ENCODE data around the gene CSTF2. TPM values are rescaled to one million over a fixed set of nuclear protein-coding genes. Genes with fewer than 3 reads are reported as not detected.
A peak's percentile ranks its signal among the peaks of the same experiment; 100 is the strongest.

The CSTF2 gene
- total and polyA plus RNA-seq, 2 donors (not counting 1 experiment from before 2014, with no cell fraction given), result 11.4 to 16.3 TPM

GRCh38 chrX:100812216-100813158 lies 7.7 kb upstream of the CSTF2 start:
- no peaks in the 10 kb centered on the region for H3K36me3 ChIP-seq (ENCODE audit: control insufficient read depth, insufficient read depth, low read length)
- TF ChIP-seq, protein P1, sequence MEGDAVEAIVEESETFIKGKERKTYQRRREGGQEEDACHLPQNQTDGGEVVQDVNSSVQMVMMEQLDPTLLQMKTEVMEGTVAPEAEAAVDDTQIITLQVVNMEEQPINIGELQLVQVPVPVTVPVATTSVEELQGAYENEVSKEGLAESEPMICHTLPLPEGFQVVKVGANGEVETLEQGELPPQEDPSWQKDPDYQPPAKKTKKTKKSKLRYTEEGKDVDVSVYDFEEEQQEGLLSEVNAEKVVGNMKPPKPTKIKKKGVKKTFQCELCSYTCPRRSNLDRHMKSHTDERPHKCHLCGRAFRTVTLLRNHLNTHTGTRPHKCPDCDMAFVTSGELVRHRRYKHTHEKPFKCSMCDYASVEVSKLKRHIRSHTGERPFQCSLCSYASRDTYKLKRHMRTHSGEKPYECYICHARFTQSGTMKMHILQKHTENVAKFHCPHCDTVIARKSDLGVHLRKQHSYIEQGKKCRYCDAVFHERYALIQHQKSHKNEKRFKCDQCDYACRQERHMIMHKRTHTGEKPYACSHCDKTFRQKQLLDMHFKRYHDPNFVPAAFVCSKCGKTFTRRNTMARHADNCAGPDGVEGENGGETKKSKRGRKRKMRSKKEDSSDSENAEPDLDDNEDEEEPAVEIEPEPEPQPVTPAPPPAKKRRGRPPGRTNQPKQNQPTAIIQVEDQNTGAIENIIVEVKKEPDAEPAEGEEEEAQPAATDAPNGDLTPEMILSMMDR (conservative IDR thresholded peaks at IDR 0.05 in 1 of 2, IDR thresholded peaks at IDR 0.05 in 1 of 2; ENCODE audit: low read depth in 1 of 2, low read length in 2 of 2), result no peak
- TF ChIP-seq EZH2 (IDR thresholded peaks at IDR 0.05; ENCODE audit: low read length, missing control alignments), result no peak
- DNase-seq (ENCODE audit: low read depth in 2 of 2), result no peak

GRCh38 chrX:100817340-100817739 lies 2.9 kb upstream of the CSTF2 start:
- DNase-seq (ENCODE audit: low read depth in 2 of 2), result no peak
- no peaks in the 10 kb centered on the region for H3K4me1 ChIP-seq (ENCODE audit: control insufficient read depth, extremely low read depth, insufficient read depth, low read length)
- no peaks in the 10 kb centered on the region for H3K27me3 ChIP-seq (ENCODE audit: control insufficient read depth, insufficient read depth, low read length)
- H3K79me2 ChIP-seq (ENCODE audit: control insufficient read depth, insufficient read depth, low read length), result no peaks in the 10 kb centered on the region
- H4K20me1 ChIP-seq (ENCODE audit: control insufficient read depth, extremely low read depth, insufficient read depth, low read length), result no peaks in the 10 kb centered on the region
- no peak overlapping the region for H3K4me2 ChIP-seq (ENCODE audit: extremely low read depth, insufficient read depth, low read length)
- TF ChIP-seq, protein P1 (conservative IDR thresholded peaks at IDR 0.05 in 1 of 2, IDR thresholded peaks at IDR 0.05 in 1 of 2; ENCODE audit: low read depth in 1 of 2, low read length in 2 of 2), result no peak
- no peak for TF ChIP-seq EZH2 (IDR thresholded peaks at IDR 0.05; ENCODE audit: low read length, missing control alignments)
- no peak overlapping the region for H2AFZ ChIP-seq (ENCODE audit: low read length)
- H3K4me3 ChIP-seq (replicated peaks in 1 of 4; ENCODE audit: control extremely low read depth in 1 of 4, insufficient read depth in 1 of 4, low read depth in 3 of 4, low read length in 4 of 4), result no peak overlapping the region
- no peaks in the 10 kb centered on the region for H3K9me3 ChIP-seq (ENCODE audit: control insufficient read depth, insufficient read depth, low read depth, low read length)
- peaks cover 1% of the 10 kb centered on the region for H3K36me3 ChIP-seq (ENCODE audit: control insufficient read depth, insufficient read depth, low read length)
- H3K9ac ChIP-seq (ENCODE audit: insufficient read depth, low read length), result no peak overlapping the region
- H3K27ac ChIP-seq (ENCODE audit: insufficient read depth, low read length), result no peak overlapping the region

More at GRCh38 chrX:100812216-100813158, 7.7 kb upstream of the CSTF2 start:
- no peak overlapping the region for H3K4me3 ChIP-seq (replicated peaks in 1 of 4; ENCODE audit: control extremely low read depth in 1 of 4, insufficient read depth in 1 of 4, low read depth in 3 of 4, low read length in 4 of 4)
- H3K4me1 ChIP-seq (ENCODE audit: control insufficient read depth, extremely low read depth, insufficient read depth, low read length), result no peaks in the 10 kb centered on the region
- no peaks in the 10 kb centered on the region for H3K27me3 ChIP-seq (ENCODE audit: control insufficient read depth, insufficient read depth, low read length)
- no peak overlapping the region for H3K9ac ChIP-seq (ENCODE audit: insufficient read depth, low read length)
- H3K27ac ChIP-seq (ENCODE audit: insufficient read depth, low read length), result no peak overlapping the region
- H3K79me2 ChIP-seq (ENCODE audit: control insufficient read depth, insufficient read depth, low read length), result no peaks in the 10 kb centered on the region
- no peaks in the 10 kb centered on the region for H4K20me1 ChIP-seq (ENCODE audit: control insufficient read depth, extremely low read depth, insufficient read depth, low read length)
- no peaks in the 10 kb centered on the region for H3K9me3 ChIP-seq (ENCODE audit: control insufficient read depth, insufficient read depth, low read depth, low read length)
- H2AFZ ChIP-seq (ENCODE audit: low read length), result no peak overlapping the region
- H3K4me2 ChIP-seq (ENCODE audit: extremely low read depth, insufficient read depth, low read length), result no peak overlapping the region

GRCh38 chrX:100819534-100819836 lies 706 bp upstream of the CSTF2 start:
- H3K4me3 ChIP-seq (replicated peaks in 1 of 4; ENCODE audit: control extremely low read depth in 1 of 4, insufficient read depth in 1 of 4, low read depth in 3 of 4, low read length in 4 of 4), result peak overlapping the region; percentile 71 to 95 (median 79)
- H3K27ac ChIP-seq (ENCODE audit: insufficient read depth, low read length), result peak overlapping the region; percentile 67
- H3K79me2 ChIP-seq (ENCODE audit: control insufficient read depth, insufficient read depth, low read length), result no peaks in the 10 kb centered on the region
- no peaks in the 10 kb centered on the region for H4K20me1 ChIP-seq (ENCODE audit: control insufficient read depth, extremely low read depth, insufficient read depth, low read length)
- DNase-seq (ENCODE audit: low read depth in 2 of 2), result no peak
- H3K9me3 ChIP-seq (ENCODE audit: control insufficient read depth, insufficient read depth, low read depth, low read length), result no peaks in the 10 kb centered on the region
- H3K27me3 ChIP-seq (ENCODE audit: control insufficient read depth, insufficient read depth, low read length), result no peaks in the 10 kb centered on the region
- no peaks in the 10 kb centered on the region for H3K4me1 ChIP-seq (ENCODE audit: control insufficient read depth, extremely low read depth, insufficient read depth, low read length)
- TF ChIP-seq, protein P1 (conservative IDR thresholded peaks at IDR 0.05 in 1 of 2, IDR thresholded peaks at IDR 0.05 in 1 of 2; ENCODE audit: low read depth in 1 of 2, low read length in 2 of 2), result no peak
- no peak for TF ChIP-seq EZH2 (IDR thresholded peaks at IDR 0.05; ENCODE audit: low read length, missing control alignments)
- H2AFZ ChIP-seq (ENCODE audit: low read length), result peak overlapping the region; percentile 90
- peak overlapping the region; percentile 8 for H3K9ac ChIP-seq (ENCODE audit: insufficient read depth, low read length)
- H3K36me3 ChIP-seq (ENCODE audit: control insufficient read depth, insufficient read depth, low read length), result peaks cover 1% of the 10 kb centered on the region
- peak overlapping the region; percentile 69 for H3K4me2 ChIP-seq (ENCODE audit: extremely low read depth, insufficient read depth, low read length)
